Stimulated activated CD4-positive, alpha-beta T cell treated with anti-CD3 and anti-CD28 coated beads, Interleukin-1b, Interleukin-23, amount 100 ng/mL, for 4 hours (primary cell): ENCODE results near the gene PACRG.

ENCODE experiments used
- DNase-seq, 2 donors: peaks; one replicate each; pipeline ENCODE4 v3.0.0-alpha.2; 2020; ENCODE audit warnings: low read depth in 2 of 2

Gene PACRG

GRCh38 chr6:163333701-163334663 lies 606.2 kb downstream of the PACRG start:
- DNase-seq, result no peak

GRCh38 chr6:163335056-163335455 lies 607.3 kb downstream of the PACRG start:
- DNase-seq, result no peak

- no peak for DNase-seq
Measured at GRCh38 chr6:163335671-163336545, 608.1 kb downstream of the PACRG start.

GRCh38 chr6:163336961-163337360 lies 609.2 kb downstream of the PACRG start:
- DNase-seq, result no peak

GRCh38 chr6:163337958-163338357 lies 610.2 kb downstream of the PACRG start:
- DNase-seq, result no peak

- DNase-seq, result no peak
Measured at GRCh38 chr6:163338671-163339405, 611.1 kb downstream of the PACRG start.

- DNase-seq, result no peak
Measured at GRCh38 chr6:163339466-163339865, 611.7 kb downstream of the PACRG start.

GRCh38 chr6:163340201-163340887 lies 612.6 kb downstream of the PACRG start:
- DNase-seq, result no peak

- DNase-seq, result no peak
Measured at GRCh38 chr6:163341224-163342061, 613.7 kb downstream of the PACRG start.

GRCh38 chr6:163342571-163343539 lies 615.1 kb downstream of the PACRG start:
- no peak for DNase-seq

- no peak for DNase-seq
Measured at GRCh38 chr6:163343609-163344008, 615.8 kb downstream of the PACRG start.

GRCh38 chr6:163344411-163344810 lies 616.6 kb downstream of the PACRG start:
- DNase-seq, result no peak

GRCh38 chr6:163345931-163346330 lies 618.2 kb downstream of the PACRG start:
- no peak for DNase-seq

- no peak for DNase-seq
Measured at GRCh38 chr6:163346497-163346961, 618.8 kb downstream of the PACRG start.

GRCh38 chr6:163347021-163347446 lies 619.3 kb downstream of the PACRG start:
- DNase-seq, result no peak

GRCh38 chr6:163348789-163349680 lies 621.3 kb downstream of the PACRG start:
- DNase-seq, result no peak

- no peak for DNase-seq
Measured at GRCh38 chr6:163349696-163350095, 621.9 kb downstream of the PACRG start.

- no peak for DNase-seq
Measured at GRCh38 chr6:163351013-163351412, 623.2 kb downstream of the PACRG start.
